Astrocyte (in vitro differentiated cells and primary cell): ENCODE results near the gene ADCY4. TPM values are rescaled to one million over a fixed set of nuclear protein-coding genes. Genes with fewer than 3 reads are reported as not detected.

Experiments used
- DNase-seq: peaks from one replicate; pipeline ENCODE4 v3.0.0-alpha.2; 2010; ENCODE audit warnings: low read depth
- FAIRE-seq: peaks from 2 replicates; lab custom pipeline; 2011; peaks lifted over from hg19 to GRCh38; lab: Jason Lieb, UNC
- H2AFZ ChIP-seq: 2 replicates; pipeline ENCODE4 v1.6.0; 2012; ENCODE audit warnings: low read depth, low read length, inconsistent platforms
- H3K27ac ChIP-seq: 2 replicates; pipeline ENCODE4 v1.5.1; 2011; ENCODE audit warnings: low read depth, low read length, inconsistent platforms
- H3K27me3 ChIP-seq: 2 replicates; pipeline ENCODE4 v1.6.0; 2011; ENCODE audit warnings: low read length, inconsistent platforms; ENCODE audit not compliant: insufficient read depth
- H3K36me3 ChIP-seq: 2 replicates; pipeline ENCODE4 v1.5.1; 2011; ENCODE audit warnings: low read length, inconsistent platforms; ENCODE audit not compliant: insufficient read depth
- H3K4me1 ChIP-seq: 2 replicates; pipeline ENCODE4 v1.5.1; 2011; ENCODE audit warnings: low read length, inconsistent platforms; ENCODE audit not compliant: insufficient read depth
- H3K4me2 ChIP-seq: 2 replicates; pipeline ENCODE4 v1.6.0; 2012; ENCODE audit warnings: low read length, inconsistent platforms
- H3K4me3 ChIP-seq: 2 replicates; pipeline ENCODE4 v1.5.1; 2011; ENCODE audit warnings: low read depth, mild to moderate bottlenecking, low read length, inconsistent platforms; ENCODE audit not compliant: insufficient read depth
- H3K79me2 ChIP-seq: 2 replicates; pipeline ENCODE4 v1.6.0; 2012; ENCODE audit warnings: mild to moderate bottlenecking, low read length, inconsistent platforms; ENCODE audit not compliant: insufficient read depth
- H3K9ac ChIP-seq: 2 replicates; pipeline ENCODE4 v1.6.0; 2012; ENCODE audit warnings: mild to moderate bottlenecking, low read length, inconsistent platforms
- H3K9me3 ChIP-seq: 2 replicates; pipeline ENCODE4 v1.5.1; 2012; ENCODE audit warnings: low read depth, mild to moderate bottlenecking, low read length, inconsistent platforms; ENCODE audit not compliant: insufficient read depth
- H4K20me1 ChIP-seq: 2 replicates; pipeline ENCODE4 v1.6.0; 2012; ENCODE audit warnings: low read length, inconsistent platforms; ENCODE audit not compliant: insufficient read depth
- H3K27ac Mint-ChIP-seq: one replicate; pipeline ENCODE4 v1.8.0; 2021; ENCODE audit warnings: mild to moderate bottlenecking, mixed read lengths; ENCODE audit not compliant: unreplicated experiment
- H3K27me3 Mint-ChIP-seq: one replicate; pipeline ENCODE4 v1.8.0; 2021; ENCODE audit warnings: low read depth, mixed read lengths; ENCODE audit not compliant: unreplicated experiment
- H3K36me3 Mint-ChIP-seq: one replicate; pipeline ENCODE4 v1.8.0; 2021; ENCODE audit warnings: low read depth, mixed read lengths; ENCODE audit not compliant: unreplicated experiment
- H3K4me1 Mint-ChIP-seq: one replicate; pipeline ENCODE4 v1.8.0; 2021; ENCODE audit warnings: low read depth, mixed read lengths; ENCODE audit not compliant: unreplicated experiment
- H3K4me3 Mint-ChIP-seq: one replicate; pipeline ENCODE4 v1.8.0; 2021; ENCODE audit warnings: mild to moderate bottlenecking, moderate library complexity, mixed read lengths; ENCODE audit not compliant: unreplicated experiment
- H3K9me3 Mint-ChIP-seq: one replicate; pipeline ENCODE4 v1.8.0; 2021; ENCODE audit warnings: mild to moderate bottlenecking, mixed read lengths; ENCODE audit not compliant: unreplicated experiment
- EZH2 ChIP-seq: IDR thresholded peaks from 2 replicates; pipeline ENCODE4 v1.6.1; 2012; ENCODE audit warnings: mild to moderate bottlenecking, low read length, inconsistent platforms; ENCODE audit not compliant: insufficient read depth
- total RNA-seq: library from RNA; stranded (reverse); gene quantifications from 2 replicates; pipeline ENCODE4 v1.2.1, GENCODE V29; 2021
- TF ChIP-seq, protein P1 (sequence below): IDR thresholded peaks from 2 replicates; pipeline ENCODE4 v1.5.1; 2011; ENCODE audit warnings: low read depth, mild to moderate bottlenecking, inconsistent platforms, low read length, moderate library complexity; ENCODE audit not compliant: insufficient read depth

ADCY4 gene
- total RNA-seq, 1 donor from 2014 or later: 0.32 TPM

DNA sequence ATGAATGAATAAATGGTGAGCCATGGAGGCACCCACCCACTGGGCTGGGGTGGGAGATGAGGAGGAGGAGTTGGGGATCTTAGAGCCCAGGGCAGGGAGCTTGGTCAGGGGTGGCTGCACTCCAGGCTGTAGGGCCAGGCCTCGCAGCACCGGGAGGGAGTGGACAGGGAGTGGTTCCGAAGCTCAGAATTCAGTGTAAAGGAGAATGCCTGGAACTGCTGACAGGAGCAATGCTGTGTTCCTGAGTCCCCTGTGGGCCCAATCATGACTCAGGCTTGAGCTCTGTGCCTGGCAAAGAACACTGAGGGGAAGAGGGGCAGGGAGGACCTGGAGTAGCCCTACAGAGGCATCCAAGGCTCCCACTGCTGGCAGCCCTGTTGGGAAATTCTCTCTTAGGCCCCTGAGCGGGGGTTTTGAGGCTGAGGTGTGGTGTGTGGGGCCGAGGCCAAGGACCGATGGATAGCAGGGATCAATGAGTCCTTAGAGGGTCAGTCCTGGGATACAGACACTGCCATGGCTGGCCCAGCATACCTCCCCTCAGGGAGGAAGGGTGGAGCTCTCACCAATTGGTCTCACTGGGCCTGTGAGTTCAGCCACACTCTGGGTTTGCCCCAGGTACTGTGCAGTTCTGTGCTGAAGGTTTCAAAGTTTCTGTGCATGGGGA is 53.9 kb downstream of the ADCY4 start:
- H3K27ac Mint-ChIP-seq: peak overlapping the region; percentile 84

DNA sequence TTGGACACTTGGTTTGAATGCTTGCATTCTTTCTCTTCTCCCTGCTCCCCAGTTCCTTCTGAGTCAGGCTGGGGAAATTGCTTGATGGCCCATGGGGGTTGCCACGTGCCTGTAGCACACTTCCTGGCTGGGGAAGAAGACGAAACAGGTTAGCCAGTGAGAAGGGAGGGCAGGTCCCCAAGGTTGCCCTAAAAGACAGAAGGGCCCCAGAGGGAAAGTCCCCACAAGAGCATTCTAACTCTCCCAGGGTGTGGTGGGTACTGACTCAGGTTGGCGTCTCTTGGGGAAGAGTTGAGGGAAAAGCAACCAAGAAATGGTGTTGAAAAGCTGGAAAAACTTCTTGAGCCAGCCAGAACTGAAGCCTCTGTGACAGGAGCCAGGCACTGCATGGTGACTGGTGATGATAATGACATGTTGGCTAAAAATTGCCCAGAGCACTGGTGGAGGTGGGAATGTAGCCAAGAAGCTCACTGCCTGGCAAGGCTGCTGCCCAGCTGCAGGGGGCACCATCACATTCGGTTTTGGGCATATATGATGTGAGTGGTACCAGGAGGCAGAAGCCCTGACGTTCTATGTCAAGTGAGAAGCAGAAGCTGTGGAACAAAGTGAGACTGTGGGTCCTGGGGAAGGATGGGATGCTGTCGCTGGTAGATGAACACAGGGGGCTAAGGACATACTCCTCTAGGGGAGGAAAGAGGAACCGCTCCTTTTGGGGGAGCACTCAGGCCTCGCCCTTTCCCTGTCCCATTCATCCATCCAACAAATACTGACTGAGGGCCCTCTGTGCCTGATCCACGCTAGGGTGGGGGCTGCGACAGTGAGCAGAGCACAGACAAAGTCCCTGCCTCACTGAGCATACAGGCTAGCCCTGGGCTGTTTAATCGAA is 55.3 kb downstream of the ADCY4 start:
- Histone ChIP-seq H2AFZ (no peak overlapping the region), H3K27ac (no peak overlapping the region), H3K4me2 (no peak overlapping the region), H3K9ac (no peak overlapping the region), H3K4me1 (no peaks in the 10 kb centered on the region), H3K4me3 (no peak overlapping the region), H3K9me3 (no peaks in the 10 kb centered on the region), H3K36me3 (no peaks in the 10 kb centered on the region), H4K20me1 (peaks cover 18% of the 10 kb centered on the region), H3K79me2 (no peaks in the 10 kb centered on the region), H3K27me3 (no peaks in the 10 kb centered on the region)
- H3K27me3 Mint-ChIP-seq: no peaks in the 10 kb centered on the region
- H3K9me3 Mint-ChIP-seq: no peaks in the 10 kb centered on the region
- FAIRE-seq: no peak
- H3K36me3 Mint-ChIP-seq: peaks cover 19% of the 10 kb centered on the region
- DNase-seq: no peak
- no peak overlapping the region for H3K4me3 Mint-ChIP-seq
- H3K4me1 Mint-ChIP-seq: peaks cover 7% of the 10 kb centered on the region
- no peak for TF ChIP-seq EZH2
- TF ChIP-seq, protein P1, sequence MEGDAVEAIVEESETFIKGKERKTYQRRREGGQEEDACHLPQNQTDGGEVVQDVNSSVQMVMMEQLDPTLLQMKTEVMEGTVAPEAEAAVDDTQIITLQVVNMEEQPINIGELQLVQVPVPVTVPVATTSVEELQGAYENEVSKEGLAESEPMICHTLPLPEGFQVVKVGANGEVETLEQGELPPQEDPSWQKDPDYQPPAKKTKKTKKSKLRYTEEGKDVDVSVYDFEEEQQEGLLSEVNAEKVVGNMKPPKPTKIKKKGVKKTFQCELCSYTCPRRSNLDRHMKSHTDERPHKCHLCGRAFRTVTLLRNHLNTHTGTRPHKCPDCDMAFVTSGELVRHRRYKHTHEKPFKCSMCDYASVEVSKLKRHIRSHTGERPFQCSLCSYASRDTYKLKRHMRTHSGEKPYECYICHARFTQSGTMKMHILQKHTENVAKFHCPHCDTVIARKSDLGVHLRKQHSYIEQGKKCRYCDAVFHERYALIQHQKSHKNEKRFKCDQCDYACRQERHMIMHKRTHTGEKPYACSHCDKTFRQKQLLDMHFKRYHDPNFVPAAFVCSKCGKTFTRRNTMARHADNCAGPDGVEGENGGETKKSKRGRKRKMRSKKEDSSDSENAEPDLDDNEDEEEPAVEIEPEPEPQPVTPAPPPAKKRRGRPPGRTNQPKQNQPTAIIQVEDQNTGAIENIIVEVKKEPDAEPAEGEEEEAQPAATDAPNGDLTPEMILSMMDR: no peak
- H3K27ac Mint-ChIP-seq: no peak overlapping the region

More for the DNA sequence above, 53.9 kb downstream of the ADCY4 start:
- H3K27me3 ChIP-seq: no peaks in the 10 kb centered on the region
- H3K4me1 ChIP-seq: no peaks in the 10 kb centered on the region
- H3K4me3 Mint-ChIP-seq: peak overlapping the region; percentile 16
- FAIRE-seq (no peak), DNase-seq (no peak)
- no peak overlapping the region for H3K27ac ChIP-seq
- no peak overlapping the region for H2AFZ ChIP-seq
- H3K4me3 ChIP-seq: no peak overlapping the region
- no peaks in the 10 kb centered on the region for H3K36me3 ChIP-seq
- H3K9me3 Mint-ChIP-seq: no peaks in the 10 kb centered on the region
- H4K20me1 ChIP-seq: peaks cover 18% of the 10 kb centered on the region
- no peak for TF ChIP-seq EZH2
- TF ChIP-seq, protein P1: no peak
- H3K9ac ChIP-seq: no peak overlapping the region
- peaks cover 20% of the 10 kb centered on the region for H3K36me3 Mint-ChIP-seq
- H3K4me2 ChIP-seq: no peak overlapping the region
- no peaks in the 10 kb centered on the region for H3K9me3 ChIP-seq
- no peaks in the 10 kb centered on the region for H3K79me2 ChIP-seq
- H3K4me1 Mint-ChIP-seq: peaks cover 12% of the 10 kb centered on the region
- no peaks in the 10 kb centered on the region for H3K27me3 Mint-ChIP-seq
